HG03159 (cell line): Measurements from ENCODE around the gene SMCO4.
"Not testable (repeated sequence)": the region's sequence is repeated elsewhere in the genome, so short reads cannot be mapped to it uniquely, and the experiment has no call there.

Experiments
- ATAC-seq: cut with Tn5 transposase; IDR thresholded peaks from one replicate; pipeline ENCODE4 v1.9.1; 2021; ENCODE audit warnings: mild to moderate bottlenecking, moderate library complexity; ENCODE audit not compliant: unreplicated experiment

Gene SMCO4, protein sequence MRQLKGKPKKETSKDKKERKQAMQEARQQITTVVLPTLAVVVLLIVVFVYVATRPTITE

DNA sequence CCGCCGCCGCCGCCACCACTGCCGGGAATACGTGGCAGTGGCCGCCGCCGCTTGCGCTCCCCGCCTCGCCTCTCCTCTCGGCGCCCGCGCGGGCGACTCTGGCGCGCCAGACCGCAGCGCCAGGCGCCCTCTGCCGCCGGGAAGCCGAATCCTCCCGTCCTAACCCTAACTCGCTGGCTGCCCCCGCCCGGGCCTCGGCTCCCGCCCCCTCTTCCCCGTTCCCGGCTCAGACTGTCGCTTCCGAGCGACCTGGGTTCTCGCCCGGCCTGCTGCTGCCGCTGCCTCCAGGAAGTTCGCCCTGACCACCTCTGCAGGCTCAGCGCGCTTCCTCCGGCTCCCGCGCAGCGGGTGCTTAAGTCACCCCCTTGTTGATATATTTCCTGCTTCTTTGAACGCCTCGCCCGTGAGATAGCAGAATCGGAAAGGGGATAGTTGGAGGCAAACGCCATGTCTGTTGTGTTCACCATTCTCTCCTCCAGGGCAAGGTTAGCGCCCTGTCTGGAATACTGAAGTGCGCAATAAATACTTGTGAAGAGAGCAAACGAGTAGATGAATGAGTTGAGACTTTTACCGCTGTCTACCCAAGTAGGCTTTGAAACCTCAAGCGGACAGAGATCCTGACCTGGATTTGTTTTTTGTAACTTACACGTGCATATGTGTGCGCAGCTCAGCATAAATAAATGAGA is at the start of gene SMCO4:
SMCO4 (minus strand) TSS at position 100 of the 686 bp plus-strand sequence. CDS start 64,202 bp downstream, outside the sequence.
- ATAC-seq: peak; percentile 69

DNA sequence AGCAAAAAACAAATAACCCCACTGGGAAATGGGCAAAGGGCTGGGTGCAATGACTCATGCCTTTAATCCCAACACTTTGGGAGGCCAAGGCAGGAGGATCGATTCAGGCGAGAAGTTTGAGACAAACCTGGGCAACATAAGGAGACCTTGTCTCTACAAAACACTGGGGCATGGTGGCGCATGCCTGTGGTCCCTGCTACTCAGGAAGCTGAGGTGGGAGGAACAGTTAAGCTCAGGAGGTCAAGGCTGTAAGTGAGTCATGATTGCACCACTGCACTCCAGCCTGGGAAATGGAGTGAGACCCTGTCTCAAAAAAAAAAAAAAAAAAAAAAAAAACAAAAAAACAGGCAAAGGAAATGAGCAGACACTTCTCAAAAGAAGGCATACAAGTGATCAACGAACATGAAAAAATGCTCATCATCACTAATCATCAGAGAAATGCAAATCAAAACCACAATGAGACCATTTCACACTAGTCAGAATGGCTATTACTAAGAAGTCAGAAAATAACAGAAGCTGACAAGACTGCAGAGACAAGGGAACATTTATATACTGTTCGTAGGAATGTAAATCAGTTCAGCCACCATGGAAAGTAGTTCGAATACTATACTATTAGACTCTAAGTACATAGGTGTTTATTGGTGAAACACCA is 48.2 kb upstream of the SMCO4 start:
- ATAC-seq: peak; percentile 81

DNA sequence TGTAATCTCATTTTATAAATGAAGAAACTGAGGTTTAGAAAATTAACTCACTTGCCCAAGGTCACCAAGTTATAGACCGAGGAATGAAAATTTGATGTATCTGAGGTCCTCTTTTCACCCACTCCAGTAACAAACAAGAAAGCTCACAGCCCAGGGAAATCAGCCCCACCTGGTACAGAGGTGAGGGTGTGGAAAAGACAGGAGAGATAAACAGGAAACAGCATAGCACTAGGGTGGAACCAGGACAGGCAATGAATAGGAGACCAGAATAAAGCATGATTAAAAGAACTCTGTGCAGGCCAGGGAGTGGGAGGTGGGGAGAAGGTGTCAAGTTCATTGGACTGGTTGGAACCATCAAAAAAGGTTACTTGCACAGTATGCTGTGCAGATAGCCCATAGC is 46.2 kb upstream of the SMCO4 start:
- ATAC-seq: no peak

DNA sequence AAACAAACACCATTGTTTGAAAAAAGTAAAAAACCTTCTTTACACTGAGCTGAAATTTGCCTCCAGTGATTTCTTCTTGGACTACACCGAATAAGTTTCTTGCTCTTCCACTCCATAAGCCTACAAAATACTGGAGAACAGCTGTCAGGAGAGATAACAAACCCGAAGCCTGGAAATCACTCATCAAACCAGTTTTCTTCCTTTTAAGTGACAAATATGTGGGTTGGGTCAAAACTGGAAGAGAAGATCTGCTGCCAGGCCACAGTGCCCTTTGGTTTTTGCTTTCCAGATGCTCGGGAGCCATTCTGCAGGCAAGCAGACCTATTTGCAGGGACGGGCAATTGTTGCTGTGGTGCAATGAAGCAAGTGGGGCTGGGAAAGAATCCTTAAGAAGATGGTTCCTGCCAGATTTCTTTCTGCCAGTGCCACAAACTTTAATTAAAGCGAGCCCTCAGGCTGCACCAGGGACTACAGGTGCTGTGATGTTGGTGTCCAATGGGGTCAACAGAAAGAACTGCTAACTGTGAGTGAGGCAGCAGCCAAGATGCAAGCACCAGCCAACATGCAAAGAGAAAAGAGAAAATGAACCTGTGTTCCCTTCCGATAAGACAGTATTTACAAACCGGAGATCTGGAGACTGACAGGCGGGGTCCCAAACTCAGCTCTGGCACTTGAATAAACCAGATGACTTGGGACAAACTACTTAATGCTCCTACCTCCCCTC is 44.8 kb upstream of the SMCO4 start:
- ATAC-seq: no peak

DNA sequence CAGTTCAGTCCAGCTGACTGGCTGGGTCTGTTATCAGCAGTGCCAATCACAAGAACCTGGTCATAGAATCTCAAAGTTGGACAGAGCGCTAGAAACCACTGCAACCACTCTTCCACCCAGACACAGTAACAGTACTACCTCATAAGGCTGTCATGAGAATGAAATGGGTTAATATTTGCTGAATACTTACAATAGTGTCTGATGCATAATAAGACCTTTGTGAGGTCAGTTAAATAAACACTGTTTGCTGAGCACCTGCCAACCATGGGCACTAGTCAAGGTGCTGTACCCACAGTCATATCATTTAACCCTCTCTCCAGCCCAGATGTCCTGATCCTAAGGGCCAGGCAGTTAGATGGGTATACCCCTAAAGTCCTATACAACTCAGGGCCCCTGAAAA is 44.2 kb upstream of the SMCO4 start:
- ATAC-seq: not testable (repeated sequence)

- ATAC-seq: no peak
These were observed 42.6 kb upstream of the SMCO4 start for GRCh38 chr11:93585758-93586157.

DNA sequence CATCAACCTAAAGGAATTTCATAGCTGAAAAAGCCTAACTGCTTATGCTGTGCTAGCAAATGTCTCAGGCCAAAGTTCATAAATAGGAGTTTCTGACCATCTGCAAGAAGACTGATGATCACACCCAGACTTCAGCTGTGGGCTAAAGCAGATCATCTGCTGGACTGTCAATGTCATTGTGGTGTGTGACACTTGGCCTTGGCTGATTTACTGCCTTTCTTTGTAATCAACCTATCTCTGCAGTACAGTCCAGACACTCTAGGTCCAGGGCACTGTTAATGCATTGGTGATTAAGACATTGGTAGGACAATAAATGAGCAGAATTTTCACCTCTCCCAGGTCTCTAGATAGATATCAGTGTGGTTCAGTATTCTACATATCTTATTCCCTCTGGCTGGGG is 40.3 kb upstream of the SMCO4 start:
- ATAC-seq: no peak

- ATAC-seq: no peak
These were observed 36.1 kb upstream of the SMCO4 start for GRCh38 chr11:93579187-93579751.

DNA sequence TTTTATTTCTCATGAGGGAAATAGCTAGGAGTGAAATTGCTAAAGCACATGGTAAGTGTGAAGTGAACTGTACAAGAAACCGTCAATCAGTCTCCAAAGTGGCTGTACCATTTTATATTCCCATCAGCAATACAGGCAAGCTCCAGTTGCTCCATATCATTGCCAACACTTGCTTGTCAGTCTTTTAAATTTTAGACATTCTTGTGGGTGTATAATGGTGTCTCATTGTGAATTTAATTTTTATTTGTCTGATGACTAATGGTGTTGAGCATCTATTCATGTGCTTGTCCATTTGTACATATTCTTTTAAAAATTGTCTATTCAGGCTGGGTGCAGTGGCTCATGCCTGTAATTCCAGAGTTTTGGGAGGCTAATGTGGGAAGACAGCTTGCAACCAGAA is 34.1 kb upstream of the SMCO4 start:
- no peak for ATAC-seq

GRCh38 chr11:93576870-93577269 is 33.7 kb upstream of the SMCO4 start:
- ATAC-seq: not testable (repeated sequence)

DNA sequence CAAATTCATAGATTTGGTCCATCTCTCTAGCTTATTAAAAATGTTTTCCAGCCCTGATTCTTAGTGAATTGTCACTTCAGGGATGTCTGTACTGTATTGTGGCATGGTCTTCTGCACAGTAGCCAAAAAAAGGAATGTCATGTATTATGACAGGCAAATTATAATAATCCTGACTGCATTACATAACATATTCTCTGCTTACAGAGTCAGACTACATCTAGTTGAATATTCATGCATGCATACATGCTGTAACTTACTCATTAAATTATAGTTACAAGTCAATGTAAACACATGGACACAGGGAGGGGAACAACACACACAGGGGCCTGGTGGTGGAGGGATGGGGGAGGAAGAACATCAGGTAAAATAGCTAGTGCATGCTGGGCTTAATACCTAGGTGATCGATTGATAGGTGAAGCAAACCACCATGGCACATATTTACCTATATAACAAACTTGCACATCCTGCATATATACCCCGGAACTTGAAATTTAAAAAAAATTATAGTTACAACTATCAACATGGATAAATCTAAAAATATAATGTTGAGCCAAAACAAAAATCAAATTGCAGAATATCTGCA is 31.5 kb upstream of the SMCO4 start:
- no peak for ATAC-seq

- no peak for ATAC-seq
These were observed 30.0 kb upstream of the SMCO4 start for GRCh38 chr11:93573184-93573583.

- no peak for ATAC-seq
These were observed 29.4 kb upstream of the SMCO4 start for GRCh38 chr11:93572621-93573020.

DNA sequence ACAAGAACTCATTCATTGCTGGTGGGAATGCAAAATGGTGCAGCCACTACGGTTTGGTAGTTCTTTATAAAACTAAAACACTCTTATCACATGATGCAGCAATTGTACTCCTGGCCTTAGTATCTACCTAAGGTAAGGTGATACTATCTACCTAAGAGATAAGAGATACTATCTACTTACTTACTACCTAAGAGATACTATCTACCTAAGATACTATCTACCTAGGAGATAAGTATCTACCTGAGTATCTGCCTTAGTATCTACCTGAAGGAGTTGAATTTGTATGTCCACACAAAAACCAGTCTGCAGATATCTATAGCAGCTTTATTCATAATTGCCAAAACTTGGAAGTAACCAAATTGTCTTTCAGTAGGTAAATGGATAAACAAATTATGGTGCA is 29.0 kb upstream of the SMCO4 start:
- ATAC-seq: no peak

GRCh38 chr11:93571612-93572011 is 28.4 kb upstream of the SMCO4 start:
- ATAC-seq: no peak

DNA sequence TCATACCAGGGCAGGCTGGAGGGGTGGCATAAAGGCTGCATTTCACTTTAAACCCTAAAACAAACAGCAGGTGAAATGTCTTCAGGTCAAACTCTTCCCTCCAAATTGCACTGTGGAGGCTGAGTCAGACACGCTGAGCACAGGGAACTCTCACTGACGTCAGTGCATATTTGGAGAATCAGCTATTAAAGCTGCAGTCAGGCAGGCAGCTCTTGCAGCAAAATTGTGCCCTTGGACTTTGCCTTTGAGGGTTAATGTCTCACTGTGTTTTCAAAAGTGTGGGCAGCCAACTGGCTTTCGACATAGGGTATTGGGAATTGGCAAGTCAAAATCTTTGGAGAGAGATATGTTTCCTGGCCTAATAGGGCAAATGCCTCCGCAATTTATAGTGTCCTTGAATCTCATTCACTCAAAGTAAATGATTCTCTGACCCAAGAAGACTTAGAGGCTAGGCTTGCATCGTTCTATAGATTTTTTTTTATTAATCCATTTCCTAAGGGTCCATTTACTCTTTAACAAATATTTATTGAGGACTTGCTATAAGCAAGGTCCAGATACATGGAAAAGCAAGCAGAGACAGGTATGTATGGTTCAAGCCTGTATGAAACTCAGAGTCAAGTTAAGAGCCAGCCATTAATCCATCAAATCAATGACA is 27.7 kb upstream of the SMCO4 start:
- ATAC-seq: no peak

DNA sequence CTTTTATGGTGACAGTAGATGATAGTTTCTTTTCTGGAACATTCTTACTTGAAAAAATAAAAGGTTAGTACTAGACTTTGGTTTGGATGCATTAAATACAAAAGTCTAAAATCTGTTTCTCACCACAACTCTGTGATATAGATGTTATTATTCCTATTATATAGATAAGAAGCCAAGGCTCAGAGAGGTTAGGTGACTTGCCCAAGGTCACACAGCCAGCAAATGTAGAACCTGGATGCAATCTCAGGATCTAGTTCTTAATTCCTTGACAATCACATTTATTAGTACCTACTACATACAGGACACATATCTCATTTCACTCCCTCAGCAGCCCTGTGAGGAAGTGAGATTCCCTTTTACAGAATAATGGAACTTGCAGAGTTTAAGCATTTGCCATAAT is 26.3 kb upstream of the SMCO4 start:
- ATAC-seq: no peak

GRCh38 chr11:93568726-93569125 is 25.5 kb upstream of the SMCO4 start:
- ATAC-seq: no peak

DNA sequence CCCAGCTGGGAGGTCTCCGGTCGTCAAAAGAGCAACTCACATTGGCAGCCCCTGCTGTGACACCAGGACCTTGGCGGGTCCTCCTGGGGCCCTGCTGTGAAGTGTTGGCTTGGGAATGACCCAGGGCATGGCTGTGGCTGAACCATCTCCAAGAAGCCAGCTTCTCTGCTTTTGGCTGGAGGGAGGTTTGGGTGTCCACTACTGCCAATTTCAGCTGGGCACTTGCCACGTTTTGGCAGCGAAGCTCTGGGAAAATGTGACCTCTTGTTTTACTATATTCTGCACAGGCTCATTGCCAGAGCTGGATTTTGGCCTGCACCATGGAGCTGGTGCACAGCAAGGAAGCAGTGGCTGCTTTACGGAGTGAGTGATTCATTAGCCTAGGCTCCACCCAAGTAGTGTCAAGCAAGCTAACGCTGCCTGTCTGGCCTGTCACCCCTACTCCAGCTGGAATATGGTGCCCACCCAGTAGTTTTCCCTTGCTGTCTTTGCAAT is 24.3 kb upstream of the SMCO4 start:
- no peak for ATAC-seq

DNA sequence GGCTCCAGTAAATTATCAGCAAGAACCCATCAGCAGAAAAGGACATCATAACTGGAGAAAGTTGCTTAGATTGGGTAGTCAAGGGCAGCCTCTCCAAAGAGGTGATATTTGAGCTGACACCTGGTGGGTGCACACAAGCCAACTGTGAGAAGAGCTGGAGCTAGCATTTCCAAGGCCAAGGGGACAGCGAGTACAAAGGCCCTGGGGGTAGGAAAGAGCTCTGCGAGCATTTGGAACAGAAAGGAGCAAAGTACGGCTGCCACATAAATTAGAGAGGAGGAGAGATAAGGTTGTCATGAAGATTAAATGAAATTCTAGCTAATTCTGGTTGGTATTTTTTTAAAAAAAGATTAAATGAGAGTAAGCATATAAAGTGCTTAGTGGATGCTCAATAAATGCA is 21.7 kb upstream of the SMCO4 start:
- no peak for ATAC-seq

DNA sequence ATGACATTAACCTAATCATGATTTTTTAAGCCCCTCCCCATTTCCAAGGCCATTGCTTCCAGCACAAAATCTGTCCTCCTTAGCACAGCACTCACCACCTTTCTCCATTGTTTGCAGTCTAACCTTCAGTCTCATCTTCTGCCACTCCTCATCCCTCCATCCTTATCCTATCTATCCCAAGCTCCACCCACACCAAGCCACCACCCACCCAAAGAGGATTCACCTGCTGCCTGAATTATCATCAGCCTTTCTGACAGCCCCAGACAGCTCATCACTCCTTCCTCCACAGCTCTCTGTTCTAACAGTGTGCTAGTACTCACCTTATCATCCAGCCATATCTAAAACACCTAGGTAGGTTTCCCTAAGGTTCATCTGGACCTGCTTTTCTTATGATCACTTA is 20.7 kb upstream of the SMCO4 start:
- ATAC-seq: no peak
